Gastrocnemius medialis (tissue), 4 donors: ENCODE results near the gene NEIL1. TPM values are rescaled to one million over a fixed set of nuclear protein-coding genes. Genes with fewer than 3 reads are reported as not detected.
"Not testable (repeated sequence)": the region's sequence is repeated elsewhere in the genome, so short reads cannot be mapped to it uniquely, and the experiment has no call there.

Experiments
- ATAC-seq, 2 donors: fragments of 150-250 bp; one replicate each; pipeline ENCODE4 v1.9.1; 2016
- DNase-seq, 2 donors: peaks; one replicate each; pipeline ENCODE4 v3.0.0-alpha.2; 2019
- H3K27ac ChIP-seq, 4 donors: fragments of 200-600 bp; sonication (generic); 1 replicate in 1 of 4; 2 replicates in 3 of 4; pipeline ENCODE4 v1.5.1; 2016 to 2018; ENCODE audit warnings: mild to moderate bottlenecking in 2 of 4, moderate library complexity in 1 of 4
- H3K27me3 ChIP-seq, 3 donors: fragments of 200-600 bp; sonication (generic) in 2 of 3; 1 replicate in 1 of 3; 2 replicates in 2 of 3; pipeline versions ENCODE4 v1.5.1 to v1.6.0; 2016 to 2019; ENCODE audit warnings: mild to moderate bottlenecking in 1 of 3, moderate library complexity in 1 of 3
- H3K36me3 ChIP-seq, 2 donors: fragments of 200-600 bp; sonication (generic) in 1 of 2; one replicate each; pipeline ENCODE4 v1.5.1; 2017 to 2018
- H3K4me1 ChIP-seq, 2 donors: fragments of 200-600 bp; sonication (generic) in 1 of 2; one replicate each; pipeline ENCODE4 v1.5.1; 2016 to 2017; ENCODE audit warnings: mild to moderate bottlenecking in 2 of 2
- H3K4me3 ChIP-seq, 4 donors: fragments of 200-600 bp; sonication (generic) in 3 of 4; 1 replicate in 1 of 4; 2 replicates in 3 of 4; pipeline ENCODE4 v1.5.1; 2016 to 2019; ENCODE audit warnings: mild to moderate bottlenecking in 2 of 4
- H3K9me3 ChIP-seq, 3 donors: fragments of 200-600 bp; sonication (generic) in 2 of 3; 1 replicate in 1 of 3; 2 replicates in 2 of 3; pipeline ENCODE4 v1.5.1; 2016 to 2019
- POLR2A ChIP-seq, 2 donors: fragments of 450-650 bp; IDR thresholded peaks; one replicate each; pipeline ENCODE4 v1.6.1; 2017; ENCODE audit warnings: antibody characterized with exemption in 2 of 2, mild to moderate bottlenecking in 2 of 2, moderate library complexity in 2 of 2
- in situ Hi-C, 4 donors: fragments of 200-750 bp; cut with MboI; loops; one replicate each; pipeline versions ENCODE4 v1.15.0 to v1.8.0; 2017; ENCODE audit warnings: low sequenced_read_pairs in 4 of 4
- intact Hi-C: fragments of 100-400 bp; cut with DNase I; formaldehyde crosslinking; loops from one replicate; pipeline ENCODE4 v1.15.1; 2023; ENCODE audit warnings: low total_unique reads
- microRNA counts, 2 donors: library from miRNA; unstranded; fragments of <30 nt; microRNA quantifications; one replicate each; lab custom pipeline; 2016
- microRNA-seq, 2 donors: library from miRNA; unstranded; fragments of <30 nt; microRNA quantifications; one replicate each; pipeline ENCODE4, GENCODE V29; 2016; ENCODE audit warnings: borderline replicate concordance in 2 of 2
- total RNA-seq, 4 donors: library from RNA; depleted of rRNA; stranded (reverse); fragments of >200 nt; gene quantifications; one replicate each; pipeline versions ENCODE4 v1.1.0 to v1.2.3, GENCODE V29; 2016
- TF ChIP-seq, protein P1 (sequence below), 5 experiments: fragments of 450-650 bp in 3 of 5; fragments of 200-600 bp in 2 of 5; sonication (generic) in 2 of 5; IDR thresholded peaks in 4 of 5; conservative IDR thresholded peaks in 1 of 5; 1 replicate in 4 of 5; 2 replicates in 1 of 5; pipeline ENCODE4 v1.5.1; 2016 to 2019; ENCODE audit warnings: antibody characterized with exemption in 5 of 5, mild to moderate bottlenecking in 3 of 5, moderate library complexity in 3 of 5

NEIL1 gene
- total RNA-seq, 4 donors from 2014 or later = 3.9 to 11.1 (median 5.1) TPM

GRCh38 chr15:75380773-75381172 is 33.9 kb downstream of the NEIL1 start:
- H3K36me3 ChIP-seq = peaks cover 0 to 82% of the 10 kb centered on the region in 2 donors
- H3K27ac ChIP-seq = no peak overlapping the region
- no peak for TF ChIP-seq POLR2A (IDR thresholded peaks at IDR 0.05)
- TF ChIP-seq, protein P1, sequence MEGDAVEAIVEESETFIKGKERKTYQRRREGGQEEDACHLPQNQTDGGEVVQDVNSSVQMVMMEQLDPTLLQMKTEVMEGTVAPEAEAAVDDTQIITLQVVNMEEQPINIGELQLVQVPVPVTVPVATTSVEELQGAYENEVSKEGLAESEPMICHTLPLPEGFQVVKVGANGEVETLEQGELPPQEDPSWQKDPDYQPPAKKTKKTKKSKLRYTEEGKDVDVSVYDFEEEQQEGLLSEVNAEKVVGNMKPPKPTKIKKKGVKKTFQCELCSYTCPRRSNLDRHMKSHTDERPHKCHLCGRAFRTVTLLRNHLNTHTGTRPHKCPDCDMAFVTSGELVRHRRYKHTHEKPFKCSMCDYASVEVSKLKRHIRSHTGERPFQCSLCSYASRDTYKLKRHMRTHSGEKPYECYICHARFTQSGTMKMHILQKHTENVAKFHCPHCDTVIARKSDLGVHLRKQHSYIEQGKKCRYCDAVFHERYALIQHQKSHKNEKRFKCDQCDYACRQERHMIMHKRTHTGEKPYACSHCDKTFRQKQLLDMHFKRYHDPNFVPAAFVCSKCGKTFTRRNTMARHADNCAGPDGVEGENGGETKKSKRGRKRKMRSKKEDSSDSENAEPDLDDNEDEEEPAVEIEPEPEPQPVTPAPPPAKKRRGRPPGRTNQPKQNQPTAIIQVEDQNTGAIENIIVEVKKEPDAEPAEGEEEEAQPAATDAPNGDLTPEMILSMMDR (IDR thresholded peaks at IDR 0.05 in 4 of 5, conservative IDR thresholded peaks at IDR 0.05 in 1 of 5) = no peak
- no peaks in the 10 kb centered on the region for H3K4me1 ChIP-seq
- no peak for ATAC-seq
- no peak for DNase-seq
- no peak overlapping the region for H3K4me3 ChIP-seq
- intact Hi-C loops = no loop called here
- no peaks in the 10 kb centered on the region for H3K9me3 ChIP-seq
- no peaks in the 10 kb centered on the region for H3K27me3 ChIP-seq
- in situ Hi-C loops = loop anchor here in 1 of 4 donors (25.0 kb wide), 1 partner anchor 232 kb away; no protein-coding TSS in a partner anchor

GRCh38 chr15:75383986-75384385 is 37.1 kb downstream of the NEIL1 start:
- H3K27me3 ChIP-seq, H3K9me3 ChIP-seq, DNase-seq, H3K27ac ChIP-seq, intact Hi-C loops, H3K4me1 ChIP-seq, H3K4me3 ChIP-seq, ATAC-seq: not testable (repeated sequence)
- peaks cover 0 to 87% of the 10 kb centered on the region in 2 donors for H3K36me3 ChIP-seq
- in situ Hi-C loops = loop anchor here in 1 of 4 donors (25.0 kb wide), 1 partner anchor 228 kb away; no protein-coding TSS in a partner anchor

- in situ Hi-C loops = loop anchor here in 1 of 4 donors (25.0 kb wide), 1 partner anchor 222 kb away; no protein-coding TSS in a partner anchor
- no peaks in the 10 kb centered on the region for H3K4me1 ChIP-seq
- ATAC-seq (no peak), DNase-seq (no peak)
- no peaks in the 10 kb centered on the region for H3K9me3 ChIP-seq
- H3K27me3 ChIP-seq = no peaks in the 10 kb centered on the region
- TF ChIP-seq, protein P1 (IDR thresholded peaks at IDR 0.05 in 4 of 5, conservative IDR thresholded peaks at IDR 0.05 in 1 of 5) = no peak
- TF ChIP-seq POLR2A (IDR thresholded peaks at IDR 0.05) = no peak
- H3K4me3 ChIP-seq = no peak overlapping the region
- intact Hi-C loops = no loop called here
- peaks cover 2 to 82% of the 10 kb centered on the region in 2 donors for H3K36me3 ChIP-seq
- no peak overlapping the region for H3K27ac ChIP-seq
Observed at GRCh38 chr15:75389791-75390382, 43.0 kb downstream of the NEIL1 start.

DNA sequence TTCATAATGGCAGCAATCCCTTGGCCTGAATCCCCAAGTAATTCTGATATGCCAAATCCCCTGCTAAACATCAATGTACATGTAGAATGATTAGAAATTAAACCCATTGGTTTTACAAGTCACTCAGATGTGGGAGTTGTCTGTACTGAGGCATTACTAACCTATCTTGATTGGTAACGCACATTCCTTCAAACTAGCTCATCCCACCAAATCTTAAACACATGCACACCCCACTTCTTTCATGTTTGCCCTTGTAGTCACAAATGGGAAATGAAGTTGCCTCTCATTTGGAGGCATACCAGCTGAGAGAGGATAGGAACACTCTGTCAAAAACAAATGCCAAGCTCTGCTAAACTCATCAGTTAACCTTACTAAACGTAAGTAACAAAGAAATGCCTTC is 50.7 kb downstream of the NEIL1 start:
- no peak overlapping the region for H3K4me3 ChIP-seq
- no peaks in the 10 kb centered on the region for H3K9me3 ChIP-seq
- intact Hi-C loops (no loop called here), in situ Hi-C loops (loop anchor here in 1 of 4 donors (25.0 kb wide), 1 partner anchor 215 kb away; no protein-coding TSS in a partner anchor)
- DNase-seq (no peak), ATAC-seq (no peak)
- H3K27me3 ChIP-seq = no peaks in the 10 kb centered on the region
- TF ChIP-seq POLR2A (IDR thresholded peaks at IDR 0.05) = no peak
- TF ChIP-seq, protein P1 (IDR thresholded peaks at IDR 0.05 in 4 of 5, conservative IDR thresholded peaks at IDR 0.05 in 1 of 5) = no peak
- H3K27ac ChIP-seq = no peak overlapping the region
- H3K4me1 ChIP-seq = no peaks in the 10 kb centered on the region
- H3K36me3 ChIP-seq = peaks cover 2 to 94% of the 10 kb centered on the region in 2 donors

- DNase-seq (no peak), ATAC-seq (no peak)
- Histone ChIP-seq H3K9me3 (no peaks in the 10 kb centered on the region), H3K4me1 (no peaks in the 10 kb centered on the region), H3K36me3 (peaks cover 2 to 94% of the 10 kb centered on the region in 2 donors), H3K27me3 (no peaks in the 10 kb centered on the region), H3K4me3 (no peak overlapping the region), H3K27ac (no peak overlapping the region)
- TF ChIP-seq POLR2A (IDR thresholded peaks at IDR 0.05) = no peak
- TF ChIP-seq, protein P1 (IDR thresholded peaks at IDR 0.05 in 4 of 5, conservative IDR thresholded peaks at IDR 0.05 in 1 of 5) = no peak
- intact Hi-C loops = no loop called here
- in situ Hi-C loops = no loop called here
Observed at GRCh38 chr15:75403892-75404291, 57.1 kb downstream of the NEIL1 start.

MicroRNAs encoded within 50 kb of the gene (microRNA counts, 767-probe panel; counts per million panel counts)
- microRNA hsa-miR-631 (lab: Ali Mortazavi, UCI) = 356 to 448 counts per million in 2 donors

Small RNAs within 50 kb of the gene (microRNA-seq; reads per million reads assigned to microRNA genes)
- 0 reads per million in 2 donors for gene MIR631

Other genes with a start within 250 kb of the NEIL1 start
- gene C15orf39, start 145.2 kb upstream of the NEIL1 start, total RNA-seq = 1 to 10 TPM; 1.6 to 3.8 (median 2.6) TPM
- under 1 TPM in 2 of 4 donors, not detected in 2; 0.17 to 0.41 TPM for gene GOLGA6C, start 88.7 kb upstream of the NEIL1 start, total RNA-seq
- not detected for gene GOLGA6D, start 64.2 kb upstream of the NEIL1 start, total RNA-seq
- gene COMMD4, start 11.0 kb upstream of the NEIL1 start, total RNA-seq = 10 to 100 TPM; 17.9 to 37.5 (median 28.2) TPM
- 100 to 1,000 TPM in 1 of 4 donors, 10 to 100 TPM in 3; 38.9 to 116 (median 62.8) TPM for gene MAN2C1, start 21.6 kb downstream of the NEIL1 start, total RNA-seq
- gene SIN3A, start 104.7 kb downstream of the NEIL1 start, total RNA-seq = 10 to 100 TPM; 16.1 to 25.3 (median 21.0) TPM
- 1 to 10 TPM; 4.8 to 7.0 (median 6.2) TPM for gene PTPN9, start 232.3 kb downstream of the NEIL1 start, total RNA-seq